ENCODE results near the gene NCOR1. TPM values are rescaled to one million over a fixed set of nuclear protein-coding genes. Genes with fewer than 3 reads are reported as not detected.

NCOR1 gene
- total and polyA plus RNA-seq, 2 of the 8 experiments (the other 6 are each of a cell fraction or from before 2014, with no cell fraction given) = 65.4 to 142 TPM

- POLR2A ChIA-PET (ENCODE audit: partially characterized antibody) = no interaction called here
- no peak for DNase-seq (ENCODE audit: low read depth in 1 of 2, low spot score in 2 of 2)
- H2BK120ac ChIP-seq (replicated peaks; ENCODE audit: low read depth, low read length) = no peak overlapping the region
- no peak overlapping the region for H3K23ac ChIP-seq (ENCODE audit: insufficient read length)
- no peaks in the 10 kb centered on the region for H3K9me3 ChIP-seq (ENCODE audit: insufficient read depth in 2 of 2, low read depth in 1 of 2, low read length in 1 of 2)
- no peak overlapping the region for H3K56ac ChIP-seq (replicated peaks; ENCODE audit: insufficient read length, low read depth, low read length)
- no peak overlapping the region for H3K14ac ChIP-seq (ENCODE audit: insufficient read length)
- H3K27ac ChIP-seq (ENCODE audit: low read depth, low read length) = no peak overlapping the region
- FAIRE-seq = no peak
- H2AK5ac ChIP-seq (ENCODE audit: low read depth, low read length) = no peak overlapping the region
- H3K18ac ChIP-seq (ENCODE audit: extremely low read depth, low read length) = no peak overlapping the region
- no peak overlapping the region for H2BK15ac ChIP-seq (ENCODE audit: low read length)
- no peaks in the 10 kb centered on the region for H3K23me2 ChIP-seq (ENCODE audit: low read depth, low read length)
- H4K91ac ChIP-seq (replicated peaks; ENCODE audit: insufficient read length, low read length) = no peak overlapping the region
- H3K79me1 ChIP-seq (ENCODE audit: low read depth, low read length) = no peaks in the 10 kb centered on the region; the same call in 1 of the 2 replicates
- WGBS, 2 experiments (ENCODE audit: extremely low coverage in 1 of 2, insufficient coverage in 1 of 2, insufficient read length in 1 of 2, insufficient replicate concordance in 2 of 2, low coverage in 1 of 2, low lambda C conversion rate in 2 of 2, missing lambda C conversion rate in 1 of 2) = 92 to 100% methylated on average over 3 to 4 of the region's 4 CpGs
- no peak overlapping the region for H4K8ac ChIP-seq (ENCODE audit: extremely low read depth, insufficient read depth, low read length)
- H3K36me3 ChIP-seq (ENCODE audit: control insufficient read depth in 2 of 4, insufficient read depth in 4 of 4, low read length in 3 of 4) = peaks cover 4 to 62% (median 37%) of the 10 kb centered on the region in 4 experiments
- no peak overlapping the region for H2BK12ac ChIP-seq (ENCODE audit: low read depth, low read length)
- H2AFZ ChIP-seq (ENCODE audit: low read length) = no peak overlapping the region
- no peak overlapping the region for H3K4me2 ChIP-seq (ENCODE audit: insufficient read depth in 1 of 2, low read depth in 2 of 2, low read length in 2 of 2)
- no peak overlapping the region for H2BK5ac ChIP-seq (ENCODE audit: low read depth, low read length)
- H3K79me2 ChIP-seq (ENCODE audit: control insufficient read depth in 1 of 2, insufficient read depth in 2 of 2, low read length in 2 of 2) = no peaks in the 10 kb centered on the region
- H3K4me1 ChIP-seq (replicated peaks in 1 of 4; ENCODE audit: control insufficient read depth in 3 of 4, insufficient read depth in 4 of 4, low read length in 3 of 4) = no peaks in the 10 kb centered on the region
- H4K20me1 ChIP-seq (replicated peaks in 1 of 2; ENCODE audit: control insufficient read depth in 1 of 2, insufficient read depth in 2 of 2, low read length in 2 of 2) = no peaks in the 10 kb centered on the region
- no peak overlapping the region for H3K4ac ChIP-seq (replicated peaks; ENCODE audit: insufficient read length, low read depth, low read length)
- CTCF ChIA-PET (ENCODE audit: partially characterized antibody) = interaction anchor here (1.2 kb wide), 1 partner anchor 24 kb away, joined by 3 read pairs; no protein-coding TSS in a partner anchor
- no peak overlapping the region for H3K9ac ChIP-seq (replicated peaks in 1 of 4; ENCODE audit: extremely low read depth in 1 of 4, low read depth in 3 of 4, low read length in 3 of 4)
- H3K4me3 ChIP-seq (ENCODE audit: extremely low read depth in 1 of 4, insufficient read depth in 2 of 4, low read depth in 3 of 4, low read length in 4 of 4) = no peak overlapping the region
- no peak overlapping the region for H2BK20ac ChIP-seq (ENCODE audit: low read length)
- no peak overlapping the region for H4K5ac ChIP-seq (ENCODE audit: insufficient read length, low read depth, low read length)
- no peaks in the 10 kb centered on the region for H3K27me3 ChIP-seq (replicated peaks in 1 of 4; ENCODE audit: control insufficient read depth in 3 of 4, extremely low read depth in 1 of 4, insufficient read depth in 3 of 4, low read length in 3 of 4)
- no peak for TF ChIP-seq NRF1 (IDR thresholded peaks at IDR 0.05; ENCODE audit: low read depth, low read length)
- TF ChIP-seq CEBPB (IDR thresholded peaks at IDR 0.05; ENCODE audit: low read depth, low read length) = no peak
- TF ChIP-seq CTCF (IDR thresholded peaks at IDR 0.05; ENCODE audit: control extremely low read depth in 1 of 3, insufficient read depth in 1 of 3, low read depth in 1 of 3, low read length in 3 of 3) = no peak
- TF ChIP-seq GABPA (IDR thresholded peaks at IDR 0.05; ENCODE audit: borderline replicate concordance, insufficient read depth, low read length) = no peak
- no peak for TF ChIP-seq TAF1 (IDR thresholded peaks at IDR 0.05; ENCODE audit: low read depth, low read length)
- TF ChIP-seq SIX5 (IDR thresholded peaks at IDR 0.05; ENCODE audit: low read depth, low read length) = no peak
- no peak for TF ChIP-seq POLR2AphosphoS5 (IDR thresholded peaks at IDR 0.05; ENCODE audit: low read depth, low read length)
- TF ChIP-seq KDM5A (IDR thresholded peaks at IDR 0.05; ENCODE audit: low read length) = no peak
- TF ChIP-seq CHD2 (IDR thresholded peaks at IDR 0.05; ENCODE audit: low read length) = no peak
- no peak for TF ChIP-seq USF2 (IDR thresholded peaks at IDR 0.05; ENCODE audit: low read length)
- TF ChIP-seq HDAC2 (IDR thresholded peaks at IDR 0.05; ENCODE audit: borderline replicate concordance in 1 of 2, low read depth in 2 of 2, low read length in 2 of 2) = no peak
- no peak for TF ChIP-seq SIRT6 (IDR thresholded peaks at IDR 0.05; ENCODE audit: low read length)
Measured at GRCh38 chr17:16073845-16074244, 141.5 kb downstream of the NCOR1 start.
